Neural cell (in vitro differentiated cells): ENCODE results near the gene TXNDC15. TPM values are rescaled to one million over a fixed set of nuclear protein-coding genes. Genes with fewer than 3 reads are reported as not detected.

Experiments used
- H2AFZ ChIP-seq: fragments of 200-600, 300-800 bp; sonication (generic), shearing (Covaris generic); 2 replicates; pipeline ENCODE4 v1.6.0; 2014; ENCODE audit warnings: low read depth, mild to moderate bottlenecking, antibody characterized with exemption, low read length, moderate library complexity
- H3F3A ChIP-seq: fragments of 200-600 bp; shearing (Covaris generic); 2 replicates; pipeline ENCODE4 v1.6.1; 2016; ENCODE audit warnings: mild to moderate bottlenecking, moderate library complexity, mixed read lengths, antibody characterized with exemption, low read length; ENCODE audit not compliant: insufficient read depth, poor library complexity, severe bottlenecking
- H3K27ac ChIP-seq: fragments of 200-600, 300-800 bp; sonication (generic), shearing (Covaris generic); 2 replicates; pipeline ENCODE4 v1.5.1; 2014; ENCODE audit warnings: mild to moderate bottlenecking, low read length, moderate library complexity
- H3K27me3 ChIP-seq: fragments of 300-800, 200-600 bp; sonication (generic), shearing (Covaris generic); 2 replicates; pipeline ENCODE4 v1.6.0; 2014; ENCODE audit warnings: mild to moderate bottlenecking, low read depth, low read length, moderate library complexity; ENCODE audit not compliant: insufficient read depth
- H3K36me3 ChIP-seq: fragments of 300-800, 200-600 bp; sonication (generic), shearing (Covaris generic); 2 replicates; pipeline ENCODE4 v1.5.1; 2014; ENCODE audit warnings: mild to moderate bottlenecking, antibody characterized with exemption, low read length, moderate library complexity; ENCODE audit not compliant: insufficient read depth
- H3K4me2 ChIP-seq: fragments of 300-800, 200-600 bp; sonication (generic), shearing (Covaris generic); 2 replicates; pipeline ENCODE4 v1.6.0; 2014; ENCODE audit warnings: mild to moderate bottlenecking, low read length
- H3K4me3 ChIP-seq: fragments of 300-800, 200-600 bp; sonication (generic), shearing (Covaris generic); 2 replicates; pipeline ENCODE4 v1.5.1; 2014; ENCODE audit warnings: mild to moderate bottlenecking, low read length, moderate library complexity
- H3K79me2 ChIP-seq: fragments of 200-600 bp; shearing (Covaris generic); replicated peaks from 2 replicates; pipeline ENCODE4 v1.6.0; 2014; ENCODE audit warnings: mild to moderate bottlenecking, low read length, moderate library complexity; ENCODE audit not compliant: insufficient read depth
- H3K9ac ChIP-seq: fragments of 300-800, 200-600 bp; sonication (generic), shearing (Covaris generic); 2 replicates; pipeline ENCODE4 v1.6.1; 2016; ENCODE audit warnings: mild to moderate bottlenecking, low read length, mixed read lengths
- H3K9me2 ChIP-seq: fragments of 200-600 bp; shearing (Covaris generic); 2 replicates; pipeline ENCODE4 v1.6.1; 2016; ENCODE audit warnings: mild to moderate bottlenecking, low read length, mixed read lengths; ENCODE audit not compliant: insufficient read depth
- H3K9me3 ChIP-seq: fragments of 200-600, 300-800 bp; sonication (generic), shearing (Covaris generic); 2 replicates; pipeline ENCODE4 v1.6.1; 2016; ENCODE audit warnings: mild to moderate bottlenecking, mixed run types, low read length, moderate library complexity, mixed read lengths
- H4K20me1 ChIP-seq: fragments of 200-600 bp; shearing (Covaris generic); 2 replicates; pipeline ENCODE4 v1.6.1; 2016; ENCODE audit warnings: mild to moderate bottlenecking, mixed run types; ENCODE audit not compliant: insufficient read depth
- CTCF ChIP-seq: fragments of 450-650 bp; IDR thresholded peaks from 2 replicates; pipeline ENCODE4 v1.5.1; 2014; ENCODE audit warnings: antibody characterized with exemption, mild to moderate bottlenecking, moderate library complexity; ENCODE audit not compliant: poor library complexity, severe bottlenecking
- EP300 ChIP-seq: fragments of 450-650 bp; conservative IDR thresholded peaks from 2 replicates; pipeline ENCODE4 v1.6.1; 2014; ENCODE audit warnings: antibody characterized with exemption, mild to moderate bottlenecking, moderate library complexity; ENCODE audit not compliant: poor library complexity, severe bottlenecking
- EZH2 ChIP-seq: fragments of 200-600, 300-800 bp; shearing (Covaris generic), sonication (generic); IDR thresholded peaks from 2 replicates; pipeline ENCODE4 v1.6.1; 2014; ENCODE audit warnings: antibody characterized with exemption, low read length, borderline replicate concordance, mild to moderate bottlenecking; ENCODE audit not compliant: insufficient read depth, poor library complexity, severe bottlenecking
- MXI1 ChIP-seq: fragments of 450-650 bp; conservative IDR thresholded peaks from 2 replicates; pipeline ENCODE4 v1.6.1; 2014; ENCODE audit warnings: antibody characterized with exemption, mild to moderate bottlenecking; ENCODE audit not compliant: poor library complexity, severe bottlenecking
- POLR2AphosphoS5 ChIP-seq: IDR thresholded peaks from 2 replicates; pipeline ENCODE4 v1.6.1; 2012
- RAD21 ChIP-seq: fragments of 450-650 bp; conservative IDR thresholded peaks from 2 replicates; pipeline ENCODE4 v1.6.1; 2014; ENCODE audit warnings: antibody characterized with exemption, mild to moderate bottlenecking, moderate library complexity
- REST ChIP-seq: IDR thresholded peaks from 2 replicates; pipeline ENCODE4 v1.6.1; 2012; ENCODE audit warnings: borderline replicate concordance
- SMC3 ChIP-seq: fragments of 450-650 bp; conservative IDR thresholded peaks from 2 replicates; pipeline ENCODE4 v1.6.1; 2014; ENCODE audit warnings: antibody characterized with exemption, mild to moderate bottlenecking, moderate library complexity; ENCODE audit not compliant: poor library complexity
- TAF1 ChIP-seq: IDR thresholded peaks from 2 replicates; pipeline ENCODE4 v1.6.1; 2012; ENCODE audit warnings: low read depth
- polyA plus RNA-seq: library from polyadenylated mRNA; depleted of rRNA; stranded (reverse); fragments of >200 nt; gene quantifications from 2 replicates; pipeline ENCODE4 v1.2.3, GENCODE V29; 2014

TXNDC15 gene
- polyA plus RNA-seq, 1 donor from 2014 or later = 127 TPM

GRCh38 chr5:134934202-134934601, 60.0 kb downstream of the TXNDC15 start:
- no peak overlapping the region for H3K4me3 ChIP-seq
- no peak overlapping the region for H3K27ac ChIP-seq
- TF ChIP-seq MXI1 (no peak), SMC3 (no peak), CTCF (no peak), POLR2AphosphoS5 (no peak), EP300 (no peak), EZH2 (no peak), RAD21 (no peak), REST (no peak), TAF1 (no peak)

GRCh38 chr5:134935711-134936602, 61.8 kb downstream of the TXNDC15 start:
- no peaks in the 10 kb centered on the region for H3K79me2 ChIP-seq
- no peaks in the 10 kb centered on the region for H3K9me3 ChIP-seq
- no peak overlapping the region for H3K27ac ChIP-seq

More at GRCh38 chr5:134934202-134934601, 60.0 kb downstream of the TXNDC15 start:
- Histone ChIP-seq H3K36me3 (no peaks in the 10 kb centered on the region), H2AFZ (no peak overlapping the region), H3F3A (no peaks in the 10 kb centered on the region), H3K79me2 (no peaks in the 10 kb centered on the region), H3K4me2 (no peak overlapping the region), H3K9ac (no peak overlapping the region), H3K9me3 (no peaks in the 10 kb centered on the region), H4K20me1 (no peaks in the 10 kb centered on the region), H3K9me2 (no peaks in the 10 kb centered on the region), H3K27me3 (no peaks in the 10 kb centered on the region)

More at GRCh38 chr5:134935711-134936602, 61.8 kb downstream of the TXNDC15 start:
- Histone ChIP-seq H3F3A (no peaks in the 10 kb centered on the region), H3K27me3 (no peaks in the 10 kb centered on the region), H3K9me2 (no peaks in the 10 kb centered on the region), H4K20me1 (no peaks in the 10 kb centered on the region), H3K36me3 (no peaks in the 10 kb centered on the region), H2AFZ (no peak overlapping the region), H3K4me3 (no peak overlapping the region), H3K4me2 (no peak overlapping the region), H3K9ac (no peak overlapping the region)
- TF ChIP-seq MXI1 (no peak), POLR2AphosphoS5 (no peak), EZH2 (no peak), REST (no peak), RAD21 (no peak), SMC3 (no peak), CTCF (no peak), TAF1 (no peak), EP300 (no peak)
